Trophoblast cell (in vitro differentiated cells and primary cell): Measurements from ENCODE around the gene MYLK3.
A peak's percentile ranks its signal among the peaks of the same experiment; 100 is the strongest.

Experiments
- DNase-seq, 2 donors: peaks; one replicate each; pipeline ENCODE4 v3.0.0-alpha.2; 2016
- H2AFZ ChIP-seq: 2 replicates; pipeline ENCODE4 v1.6.1; 2013; ENCODE audit warnings: low read length, moderate library complexity, mild to moderate bottlenecking; ENCODE audit not compliant: insufficient read depth, poor library complexity
- H2AK5ac ChIP-seq: 2 replicates; pipeline ENCODE4 v1.6.1; 2013; ENCODE audit warnings: mild to moderate bottlenecking, low read length
- H2BK120ac ChIP-seq: 2 replicates; pipeline ENCODE4 v1.6.1; 2013; ENCODE audit warnings: low read length, mild to moderate bottlenecking, moderate library complexity; ENCODE audit not compliant: insufficient read depth, poor library complexity
- H2BK12ac ChIP-seq: 2 replicates; pipeline ENCODE4 v1.6.1; 2013; ENCODE audit warnings: mild to moderate bottlenecking, low read length, moderate library complexity
- H2BK5ac ChIP-seq: 2 replicates; pipeline ENCODE4 v1.6.1; 2013; ENCODE audit warnings: low read length, low read depth, moderate library complexity, mild to moderate bottlenecking; ENCODE audit not compliant: poor library complexity
- H3K14ac ChIP-seq: 2 replicates; pipeline ENCODE4 v1.6.1; 2013; ENCODE audit warnings: mild to moderate bottlenecking, low read length
- H3K18ac ChIP-seq: 2 replicates; pipeline ENCODE4 v1.6.1; 2013; ENCODE audit warnings: mild to moderate bottlenecking, low read length
- H3K23ac ChIP-seq: 2 replicates; pipeline ENCODE4 v1.6.1; 2013; ENCODE audit warnings: low read length
- H3K27ac ChIP-seq: 2 replicates; pipeline ENCODE4 v1.5.1; 2013; ENCODE audit warnings: low read depth, mild to moderate bottlenecking, inconsistent platforms, low read length, moderate library complexity
- H3K27me3 ChIP-seq: 2 replicates; pipeline ENCODE4 v1.6.1; 2013; ENCODE audit warnings: inconsistent platforms, mild to moderate bottlenecking, low read length, moderate library complexity; ENCODE audit not compliant: insufficient read depth
- H3K36me3 ChIP-seq, 2 experiments: 1 replicate in 1 of 2; 2 replicates in 1 of 2; pipeline ENCODE4 v1.6.1; 2013; ENCODE audit warnings: low read length in 2 of 2, mild to moderate bottlenecking in 2 of 2, moderate library complexity in 1 of 2; ENCODE audit not compliant: insufficient read depth in 2 of 2, control insufficient read depth in 1 of 2
- H3K4ac ChIP-seq: 2 replicates; pipeline ENCODE4 v1.6.1; 2013; ENCODE audit warnings: low read depth, mild to moderate bottlenecking, low read length, moderate library complexity
- H3K4me1 ChIP-seq, 2 experiments: 1 replicate in 1 of 2; 2 replicates in 1 of 2; pipeline ENCODE4 v1.6.1; 2013; ENCODE audit warnings: low read length in 2 of 2, mild to moderate bottlenecking in 2 of 2, moderate library complexity in 1 of 2; ENCODE audit not compliant: insufficient read depth in 2 of 2, control insufficient read depth in 1 of 2
- H3K4me2 ChIP-seq: 2 replicates; pipeline ENCODE4 v1.6.1; 2013; ENCODE audit warnings: inconsistent platforms, mild to moderate bottlenecking, low read length, moderate library complexity
- H3K4me3 ChIP-seq: 2 replicates; pipeline ENCODE4 v1.5.1; 2013; ENCODE audit warnings: mild to moderate bottlenecking, low read depth, low read length, inconsistent platforms
- H3K79me1 ChIP-seq: one replicate; pipeline ENCODE4 v1.6.1; 2013; ENCODE audit warnings: low read length
- H3K79me2 ChIP-seq: 2 replicates; pipeline ENCODE4 v1.6.1; 2013; ENCODE audit warnings: low read length, mild to moderate bottlenecking; ENCODE audit not compliant: control insufficient read depth, insufficient read depth, poor library complexity
- H3K9ac ChIP-seq: 2 replicates; pipeline ENCODE4 v1.6.1; 2013; ENCODE audit warnings: mild to moderate bottlenecking, low read length
- H3K9me3 ChIP-seq: 2 replicates; pipeline ENCODE4 v1.6.1; 2013; ENCODE audit warnings: low read depth, mild to moderate bottlenecking, control low read depth, inconsistent platforms, low read length; ENCODE audit not compliant: insufficient read depth
- H4K12ac ChIP-seq: 2 replicates; pipeline ENCODE4 v1.6.1; 2013; ENCODE audit warnings: low read depth, mild to moderate bottlenecking, low read length, moderate library complexity
- H4K8ac ChIP-seq: 2 replicates; pipeline ENCODE4 v1.6.1; 2013; ENCODE audit warnings: low read depth, mild to moderate bottlenecking, low read length, moderate library complexity
- H4K91ac ChIP-seq: one replicate; pipeline ENCODE4 v1.6.1; 2013; ENCODE audit warnings: low read depth, mild to moderate bottlenecking, low read length, moderate library complexity
- WGBS: extraction: QIAGEN DNeasy Blood & Tissue Kit; methylation state at CpG from one replicate; pipeline ENCODE4 v1.1.7; 2013; ENCODE audit warnings: missing lambda C conversion rate; ENCODE audit not compliant: insufficient read length, insufficient coverage; ENCODE audit errors: extremely low coverage; 5-methylcytosine and 5-hydroxymethylcytosine counted together

MYLK3 gene

DNA sequence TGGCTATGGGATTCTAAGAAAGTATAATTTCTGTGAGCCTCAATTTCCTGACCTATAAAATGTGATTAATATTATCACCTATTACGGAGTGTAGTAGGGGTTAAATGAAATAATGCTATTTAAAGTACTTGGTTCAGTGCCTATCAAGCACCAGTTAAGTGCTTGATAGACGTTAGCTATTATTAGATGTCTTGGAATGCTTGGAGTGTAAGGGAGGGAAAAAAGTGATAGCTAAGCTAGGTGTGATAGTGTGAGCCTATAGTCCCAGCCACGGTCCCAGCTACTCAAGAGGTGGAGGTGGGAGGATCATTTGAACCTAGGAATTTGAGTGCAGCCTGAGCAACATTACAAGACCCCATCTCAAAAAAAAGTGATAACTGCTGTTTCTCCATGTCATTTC, 51.2 kb downstream of the MYLK3 start:
- Histone ChIP-seq H3K9me3 (no peaks in the 10 kb centered on the region), H2BK120ac (no peak overlapping the region), H3K4me2 (no peak overlapping the region), H3K4ac (no peak overlapping the region), H2AFZ (no peak overlapping the region), H3K14ac (no peak overlapping the region), H3K18ac (no peak overlapping the region), H2AK5ac (no peak overlapping the region), H3K4me3 (no peak overlapping the region), H3K27me3 (no peaks in the 10 kb centered on the region), H4K91ac (no peak overlapping the region), H2BK5ac (no peak overlapping the region), H3K4me1 (no peaks in the 10 kb centered on the region), H3K79me1 (no peaks in the 10 kb centered on the region), H3K27ac (no peak overlapping the region), H4K12ac (no peak overlapping the region), H3K79me2 (no peaks in the 10 kb centered on the region), H3K23ac (no peak overlapping the region), H2BK12ac (no peak overlapping the region), H3K9ac (no peak overlapping the region), H4K8ac (no peak overlapping the region), H3K36me3 (peaks cover 23 to 32% of the 10 kb centered on the region in 2 experiments)
- DNase-seq, result no peak
- no CpG with 5 or more reads among the region's 3 CpGs for WGBS

DNA sequence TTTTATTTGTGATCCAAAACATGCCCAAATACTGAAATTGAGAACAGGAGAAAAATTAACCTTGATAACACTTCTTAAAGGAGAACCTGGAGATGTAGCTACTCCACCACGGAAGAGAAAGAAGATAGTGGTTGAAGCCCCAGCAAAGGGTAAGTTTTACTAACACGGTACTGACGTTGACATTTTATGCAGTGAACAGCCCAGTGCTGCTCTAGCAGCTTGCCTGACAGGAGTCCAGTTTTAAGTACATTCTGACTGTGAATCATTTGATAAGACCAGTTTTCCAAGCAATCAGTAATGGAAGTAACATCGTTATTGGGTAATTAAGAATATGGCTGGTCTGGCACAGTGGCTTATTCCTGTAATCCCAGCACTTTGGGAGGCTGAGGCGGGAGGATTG, 52.2 kb downstream of the MYLK3 start:
- no peak overlapping the region for H4K91ac ChIP-seq
- H4K12ac ChIP-seq, result no peak overlapping the region
- H3K9ac ChIP-seq, result no peak overlapping the region
- H3K18ac ChIP-seq, result no peak overlapping the region
- H2BK12ac ChIP-seq, result no peak overlapping the region
- no peak for DNase-seq
- no peaks in the 10 kb centered on the region for H3K79me2 ChIP-seq
- no peak overlapping the region for H3K23ac ChIP-seq
- WGBS, result no CpG with 5 or more reads among the region's 5 CpGs
- no peak overlapping the region for H2AK5ac ChIP-seq
- no peak overlapping the region for H3K27ac ChIP-seq
- H2BK5ac ChIP-seq, result no peak overlapping the region
- no peaks in the 10 kb centered on the region for H3K9me3 ChIP-seq
- no peak overlapping the region for H3K4ac ChIP-seq
- H3K79me1 ChIP-seq, result no peaks in the 10 kb centered on the region
- H3K27me3 ChIP-seq, result no peaks in the 10 kb centered on the region
- no peak overlapping the region for H3K4me3 ChIP-seq
- no peak overlapping the region for H4K8ac ChIP-seq
- no peak overlapping the region for H2BK120ac ChIP-seq
- no peak overlapping the region for H3K4me2 ChIP-seq
- no peak overlapping the region for H3K14ac ChIP-seq
- H3K4me1 ChIP-seq, result no peaks in the 10 kb centered on the region
- no peak overlapping the region for H2AFZ ChIP-seq
- peaks cover 21 to 30% of the 10 kb centered on the region in 2 experiments for H3K36me3 ChIP-seq

DNA sequence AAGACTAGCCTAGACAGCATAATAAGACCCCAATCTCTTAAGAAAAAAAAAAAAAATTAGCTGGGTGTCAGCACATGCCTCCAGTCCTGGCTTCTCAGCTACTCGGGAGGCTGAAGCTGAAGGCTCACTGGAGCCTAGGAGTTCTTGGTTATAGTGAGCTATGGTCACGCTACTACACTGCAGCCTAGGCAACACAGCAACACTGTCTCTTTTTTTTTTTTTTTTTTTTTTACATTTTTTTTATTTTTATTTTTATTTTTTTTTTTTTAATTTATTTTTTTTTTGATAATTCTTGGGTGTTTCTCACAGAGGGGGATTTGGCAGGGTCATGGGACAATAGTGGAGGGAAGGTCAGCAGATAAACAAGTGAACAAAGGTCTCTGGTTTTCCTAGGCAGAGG, 54.5 kb downstream of the MYLK3 start:
- no peak overlapping the region for H3K23ac ChIP-seq
- H3K14ac ChIP-seq, result no peak overlapping the region
- H3K79me2 ChIP-seq, result peaks cover 14% of the 10 kb centered on the region
- H2BK5ac ChIP-seq, result no peak overlapping the region
- no peak overlapping the region for H3K18ac ChIP-seq
- peaks cover 0 to 2% of the 10 kb centered on the region in 2 experiments for H3K4me1 ChIP-seq
- no peak overlapping the region for H3K4me2 ChIP-seq
- H3K36me3 ChIP-seq, result peaks cover 19 to 26% of the 10 kb centered on the region in 2 experiments
- H3K27ac ChIP-seq, result no peak overlapping the region
- H3K9me3 ChIP-seq, result no peaks in the 10 kb centered on the region
- whole genome bisulfite sequencing, result no CpG with 5 or more reads among the region's 2 CpGs
- H3K9ac ChIP-seq, result no peak overlapping the region
- no peak overlapping the region for H4K8ac ChIP-seq
- DNase-seq, result no peak
- H2BK12ac ChIP-seq, result no peak overlapping the region
- no peak overlapping the region for H2AFZ ChIP-seq
- no peak overlapping the region for H3K4me3 ChIP-seq
- H2AK5ac ChIP-seq, result no peak overlapping the region
- H3K79me1 ChIP-seq, result peaks cover 10% of the 10 kb centered on the region
- H2BK120ac ChIP-seq, result no peak overlapping the region
- H3K27me3 ChIP-seq, result no peaks in the 10 kb centered on the region
- H4K12ac ChIP-seq, result no peak overlapping the region
- H4K91ac ChIP-seq, result no peak overlapping the region
- peak overlapping the region; percentile 85 for H3K4ac ChIP-seq

GRCh38 chr16:46691726-46692125, 56.4 kb downstream of the MYLK3 start:
- Histone ChIP-seq H2BK120ac (no peak overlapping the region), H2AFZ (no peak overlapping the region), H3K27me3 (no peaks in the 10 kb centered on the region), H3K4me1 (peaks cover 4 to 8% of the 10 kb centered on the region in 2 experiments), H3K36me3 (peaks cover 13 to 16% of the 10 kb centered on the region in 2 experiments), H2BK12ac (no peak overlapping the region), H3K14ac (no peak overlapping the region), H3K9ac (no peak overlapping the region), H3K27ac (no peak overlapping the region), H3K18ac (no peak overlapping the region), H4K8ac (no peak overlapping the region), H4K91ac (no peak overlapping the region), H2BK5ac (no peak overlapping the region), H3K4me3 (no peak overlapping the region), H2AK5ac (no peak overlapping the region), H3K4me2 (peak overlapping the region; percentile 84), H3K79me2 (peaks cover 18% of the 10 kb centered on the region), H4K12ac (no peak overlapping the region), H3K23ac (no peak overlapping the region), H3K79me1 (peaks cover 14% of the 10 kb centered on the region), H3K9me3 (no peaks in the 10 kb centered on the region), H3K4ac (peak overlapping the region; percentile 73)
- DNase-seq, result no peak
- WGBS, result 100% methylated on average over 3 of the region's 4 CpGs
